GM12878 (cell line): Measurements from ENCODE around the gene HTATIP2. TPM values are rescaled to one million over a fixed set of nuclear protein-coding genes. Genes with fewer than 3 reads are reported as not detected.

ENCODE experiments used
- ATAC-seq: fragments of 200-7000 bp; cut with Tn5 transposase; 3 replicates; pipeline ENCODE4 v1.9.1; 2020; ENCODE audit warnings: mild to moderate bottlenecking, moderate library complexity
- BruUV-seq: library from RNA; stranded (reverse); fragments of 400-500 nt; replicated peaks from 2 replicates; lab custom pipeline; 2021; lab: Mats Ljungman, UMichigan
- CTCF ChIA-PET: fragments of 300-600 bp; sonication (Branson Sonifier 250); formaldehyde crosslinking; extraction: SDS; loops from one replicate; lab custom pipeline; 2021; ENCODE audit warnings: inconsistent platforms; lab: Yijun Ruan, JAX
- POLR2A ChIA-PET: fragments of 350-600 bp; formaldehyde crosslinking; extraction: SDS; loops from one replicate; lab custom pipeline; 2021; ENCODE audit warnings: inconsistent platforms; lab: Charles Lee
- RAD21 ChIA-PET: fragments of 300-600 bp; sonication (Branson Sonifier 250); formaldehyde crosslinking; loops from one replicate; lab custom pipeline; 2023; ENCODE audit warnings: antibody characterized with exemption; ENCODE audit not compliant: unreplicated experiment; lab: Charles Lee
- SMC1A ChIA-PET: fragments of 300-600 bp; sonication (Branson Sonifier 250); formaldehyde crosslinking; loops from one replicate; lab custom pipeline; 2023; ENCODE audit not compliant: unreplicated experiment, uncharacterized antibody; lab: Charles Lee
- DNase-seq: peaks from one replicate; pipeline ENCODE4 v3.0.0-alpha.2; 2011; ENCODE audit warnings: low read depth, low spot score
- FAIRE-seq: peaks from 3 replicates; lab custom pipeline; 2011; peaks lifted over from hg19 to GRCh38; lab: Jason Lieb, UNC
- H2AFZ ChIP-seq: 2 replicates; pipeline ENCODE4 v1.6.0; 2011; ENCODE audit warnings: low read depth, low read length, control low read depth; ENCODE audit not compliant: control insufficient read depth
- H3K27ac ChIP-seq: 2 replicates; pipeline ENCODE4 v1.5.1; 2011; ENCODE audit warnings: control low read depth; ENCODE audit not compliant: control insufficient read depth, insufficient read depth
- H3K27me3 ChIP-seq, 2 experiments: replicated peaks in 1 of 2; 2 replicates each; pipeline versions ENCODE4 v1.6.0 to v1.6.1; 2011; ENCODE audit warnings: low read length in 1 of 2; ENCODE audit not compliant: control insufficient read depth in 2 of 2, insufficient read depth in 2 of 2
- H3K36me3 ChIP-seq, 2 experiments: 2 replicates each; pipeline ENCODE4 v1.5.1; 2011; ENCODE audit warnings: low read length in 1 of 2; ENCODE audit not compliant: control insufficient read depth in 2 of 2, insufficient read depth in 2 of 2
- H3K4me1 ChIP-seq: 2 replicates; pipeline ENCODE4 v1.6.1; 2011; ENCODE audit warnings: mild to moderate bottlenecking, low read length, moderate library complexity, mixed read lengths; ENCODE audit not compliant: control insufficient read depth, insufficient read depth
- H3K4me2 ChIP-seq: 2 replicates; pipeline ENCODE4 v1.6.0; 2011; ENCODE audit warnings: control low read depth; ENCODE audit not compliant: control insufficient read depth, insufficient read depth
- H3K4me3 ChIP-seq: fragments of 200-600 bp; sonication (generic); 2 replicates; pipeline ENCODE4 v1.5.1; 2016
- H3K79me2 ChIP-seq: 2 replicates; pipeline ENCODE4 v1.6.0; 2011; ENCODE audit warnings: low read length; ENCODE audit not compliant: control insufficient read depth, insufficient read depth
- H3K9ac ChIP-seq: 2 replicates; pipeline ENCODE4 v1.8.0; 2011; ENCODE audit warnings: low read length, control low read depth, mixed read lengths; ENCODE audit not compliant: control insufficient read depth, insufficient read depth
- H3K9me3 ChIP-seq: replicated peaks from 3 replicates; pipeline ENCODE4 v1.5.1; 2011; ENCODE audit warnings: mild to moderate bottlenecking, low read length; ENCODE audit not compliant: control insufficient read depth, insufficient read depth
- H4K20me1 ChIP-seq: 2 replicates; pipeline ENCODE4 v1.6.0; 2011; ENCODE audit not compliant: control insufficient read depth, insufficient read depth
- CREB1 ChIP-seq: IDR thresholded peaks from 2 replicates; pipeline ENCODE4 v1.6.1; 2012; ENCODE audit warnings: low read depth, mild to moderate bottlenecking, inconsistent platforms
- HDAC6 ChIP-seq: fragments of 200-600 bp; sonication (generic); IDR thresholded peaks from one replicate; pipeline ENCODE4 v1.8.0; 2017; ENCODE audit warnings: antibody characterized with exemption; ENCODE audit not compliant: unreplicated experiment
- JUNB ChIP-seq: IDR thresholded peaks from 2 replicates; pipeline ENCODE4 v1.6.1; 2016; ENCODE audit warnings: antibody characterized with exemption, mild to moderate bottlenecking
- NR2C1 ChIP-seq: fragments of 450-650 bp; IDR thresholded peaks from 2 replicates; pipeline ENCODE4 v1.6.1; 2017; ENCODE audit warnings: antibody characterized with exemption, mild to moderate bottlenecking, moderate library complexity
- NRF1 ChIP-seq: conservative IDR thresholded peaks from 2 replicates; pipeline ENCODE4 v1.6.1; 2011; ENCODE audit warnings: mild to moderate bottlenecking, low read depth, low read length, improper control_type of control experiment
- POLR2AphosphoS2 ChIP-seq: IDR thresholded peaks from 2 replicates; pipeline ENCODE4 v1.6.1; 2011; ENCODE audit warnings: low read depth, mild to moderate bottlenecking, low read length, improper control_type of control experiment, moderate library complexity
- ZNF384 ChIP-seq: IDR thresholded peaks from 2 replicates; pipeline ENCODE4 v1.6.1; 2012; ENCODE audit warnings: low read depth, mild to moderate bottlenecking, low read length, improper control_type of control experiment, borderline replicate concordance
- WGBS: methylation state at CpG from one replicate; pipeline ENCODE4 v1.1.6; 2016; ENCODE audit warnings: low lambda C conversion rate; ENCODE audit not compliant: insufficient replicate concordance, insufficient coverage; ENCODE audit errors: missing lambda C conversion rate; 5-methylcytosine and 5-hydroxymethylcytosine counted together
- in situ Hi-C: fragments of 300-500 bp; cut with MboI; formaldehyde crosslinking; loops from 9 replicates; pipeline ENCODE4 v1.14.3; 2018; ENCODE audit warnings: mixed read lengths
- intact Hi-C: fragments of 100-400 bp; cut with micrococcal nuclease; formaldehyde crosslinking; loops from one replicate; pipeline ENCODE4 v1.14.2; 2022; ENCODE audit not compliant: unreplicated experiment
- polyA plus RNA-seq, 11 experiments: library from polyadenylated mRNA; depleted of rRNA in 4 of 11; unstranded in 6 of 11; stranded (reverse) in 5 of 11; fragments of >200 nt; fragmentation: Nextera tagmentation in 4 of 11; fragmentation: Illumina TruSeq in 1 of 11; extraction: Ambion mirVana in 4 of 11; extraction: Trizol in 1 of 11; gene quantifications; 1 replicate in 1 of 11; 2 replicates in 10 of 11; pipeline versions ENCODE4 v1.2.1 to v1.2.3, GENCODE V29; 2011 to 2016; ENCODE audit warnings: inconsistent platforms in 2 of 11, missing spikeins in 2 of 11, low read depth in 1 of 11
- total RNA-seq, 4 experiments: library from RNA; depleted of rRNA in 3 of 4; stranded (reverse); fragments of >200 nt in 3 of 4; fragmentation: Illumina TruSeq in 1 of 4; extraction: Trizol in 1 of 4; gene quantifications; 2 replicates each; pipeline versions ENCODE4 v1.2.1 to v1.2.3, GENCODE V29; 2013 to 2021
- TF ChIP-seq, protein P1 (sequence below): fragments of 450-650 bp; IDR thresholded peaks from 2 replicates; pipeline ENCODE4 v1.6.1; 2017; ENCODE audit warnings: low read depth, mild to moderate bottlenecking, moderate library complexity

HTATIP2 gene
- total and polyA plus RNA-seq, 10 of the 15 experiments (the other 5 are each of a cell fraction or from before 2014, with no cell fraction given) = 25.4 to 58.5 (median 42.2) TPM

DNA sequence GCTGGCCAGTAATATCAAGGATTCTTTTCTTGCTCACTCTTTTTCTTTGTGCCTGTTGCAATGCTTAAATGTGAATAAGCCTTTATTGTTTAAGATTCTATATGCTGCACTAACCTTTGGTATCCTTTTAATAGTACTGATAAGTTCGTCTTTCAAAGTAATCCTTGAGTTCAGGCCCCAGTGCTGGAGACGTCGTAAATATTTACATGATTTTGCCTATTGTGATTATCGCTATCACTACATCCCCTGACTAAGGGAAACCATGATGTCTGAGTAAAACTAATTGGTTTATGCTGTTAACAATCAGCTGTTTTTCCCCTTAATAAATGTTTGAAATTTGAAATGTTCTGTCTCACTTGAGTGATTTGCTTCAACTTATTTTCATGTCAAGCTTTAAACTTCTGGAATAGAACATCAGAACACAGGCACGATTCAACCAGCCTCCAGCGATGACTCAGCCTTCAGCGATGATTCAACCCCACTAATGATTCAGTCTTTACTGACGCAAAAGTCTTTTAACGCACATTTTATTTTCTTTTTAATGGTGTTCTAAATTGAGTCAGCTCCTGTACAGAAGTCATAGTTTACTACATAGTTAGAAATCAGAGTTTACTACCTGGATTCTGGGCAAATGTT lies 3.9 kb downstream of the HTATIP2 start:
- Histone ChIP-seq H3K9ac (no peak overlapping the region), H3K4me2 (no peak overlapping the region)
- POLR2A ChIA-PET = interaction anchor here (1.0 kb wide), 1 partner anchor 238 kb away, joined by 3 read pairs; no protein-coding TSS in a partner anchor
- TF ChIP-seq NRF1 (no peak), POLR2AphosphoS2 (no peak), HDAC6 (no peak), ZNF384 (no peak), NR2C1 (no peak), CREB1 (0 out of 2 replicates have a peak, but pooled peaks have one; percentile 27), JUNB (peak; percentile 63)
- TF ChIP-seq, protein P1, sequence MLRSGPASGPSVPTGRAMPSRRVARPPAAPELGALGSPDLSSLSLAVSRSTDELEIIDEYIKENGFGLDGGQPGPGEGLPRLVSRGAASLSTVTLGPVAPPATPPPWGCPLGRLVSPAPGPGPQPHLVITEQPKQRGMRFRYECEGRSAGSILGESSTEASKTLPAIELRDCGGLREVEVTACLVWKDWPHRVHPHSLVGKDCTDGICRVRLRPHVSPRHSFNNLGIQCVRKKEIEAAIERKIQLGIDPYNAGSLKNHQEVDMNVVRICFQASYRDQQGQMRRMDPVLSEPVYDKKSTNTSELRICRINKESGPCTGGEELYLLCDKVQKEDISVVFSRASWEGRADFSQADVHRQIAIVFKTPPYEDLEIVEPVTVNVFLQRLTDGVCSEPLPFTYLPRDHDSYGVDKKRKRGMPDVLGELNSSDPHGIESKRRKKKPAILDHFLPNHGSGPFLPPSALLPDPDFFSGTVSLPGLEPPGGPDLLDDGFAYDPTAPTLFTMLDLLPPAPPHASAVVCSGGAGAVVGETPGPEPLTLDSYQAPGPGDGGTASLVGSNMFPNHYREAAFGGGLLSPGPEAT = no peak
- TF ChIP-seq, all 136 proteins: peak for 2
- H3K4me1 ChIP-seq = peaks cover 7% of the 10 kb centered on the region; the same call in 1 of the 2 replicates
- BruUV-seq = no TSS peak
- H3K79me2 ChIP-seq = peaks cover 2% of the 10 kb centered on the region
- H3K36me3 ChIP-seq = no peaks in the 10 kb centered on the region
- no peak overlapping the region for H2AFZ ChIP-seq
- CTCF ChIA-PET = interaction anchor here (0.9 to 8.1 kb wide), 5 partner anchors 12 to 242 kb away, joined by 3 to 66 read pairs (median 4); no protein-coding TSS in a partner anchor
- no peak overlapping the region for H3K27ac ChIP-seq
- peak; percentile 51 for ATAC-seq
- WGBS = 8% methylated on average over 9 of the region's 9 CpGs
- no peaks in the 10 kb centered on the region for H3K27me3 ChIP-seq
- in situ Hi-C loops = no loop called here
- no peak for FAIRE-seq
- RAD21 ChIA-PET = no interaction called here
- no peak for DNase-seq
- intact Hi-C loops = no loop called here
- H3K4me3 ChIP-seq = no peak overlapping the region; the same call in 1 of the 2 replicates
- no peaks in the 10 kb centered on the region for H4K20me1 ChIP-seq
- no peaks in the 10 kb centered on the region for H3K9me3 ChIP-seq
- SMC1A ChIA-PET = interaction anchor here (0.6 to 0.9 kb wide), 4 partner anchors 10 to 1889 kb away, joined by 3 to 4 read pairs (median 3); no protein-coding TSS in a partner anchor
